Inflammatory macrophage treated with lipopolysaccharide for 1 hour (primary cell): ENCODE measurements around the gene CMTM7.

Experiments used
- DNase-seq, 2 donors: peaks; one replicate each; pipeline ENCODE4 v3.0.0-alpha.2; 2020 to 2022

The CMTM7 gene

GRCh38 chr3:32414522-32415202 is 23.0 kb downstream of the CMTM7 start:
- DNase-seq = peak; percentile 43 to 58

DNA sequence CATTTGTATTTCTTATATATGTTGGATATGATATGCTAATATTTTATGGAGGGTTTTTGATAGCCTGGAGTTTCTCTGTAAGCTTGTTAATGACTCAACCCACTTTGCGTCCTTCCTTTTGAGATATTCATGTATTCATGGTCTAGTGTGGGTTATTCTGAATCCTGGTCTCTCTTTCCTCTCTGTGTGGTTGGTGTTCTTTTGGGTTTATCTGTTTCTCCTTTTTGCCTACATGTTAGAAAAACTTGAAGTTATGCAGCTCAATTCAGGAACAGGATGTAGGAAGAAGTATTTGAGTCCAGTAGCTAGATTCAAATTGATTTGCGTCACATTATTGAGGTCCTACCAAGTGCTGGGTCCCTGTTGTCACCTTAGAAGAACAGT is 28.1 kb downstream of the CMTM7 start:
- DNase-seq = peak in 1 of 2 donors; percentile 51

DNA sequence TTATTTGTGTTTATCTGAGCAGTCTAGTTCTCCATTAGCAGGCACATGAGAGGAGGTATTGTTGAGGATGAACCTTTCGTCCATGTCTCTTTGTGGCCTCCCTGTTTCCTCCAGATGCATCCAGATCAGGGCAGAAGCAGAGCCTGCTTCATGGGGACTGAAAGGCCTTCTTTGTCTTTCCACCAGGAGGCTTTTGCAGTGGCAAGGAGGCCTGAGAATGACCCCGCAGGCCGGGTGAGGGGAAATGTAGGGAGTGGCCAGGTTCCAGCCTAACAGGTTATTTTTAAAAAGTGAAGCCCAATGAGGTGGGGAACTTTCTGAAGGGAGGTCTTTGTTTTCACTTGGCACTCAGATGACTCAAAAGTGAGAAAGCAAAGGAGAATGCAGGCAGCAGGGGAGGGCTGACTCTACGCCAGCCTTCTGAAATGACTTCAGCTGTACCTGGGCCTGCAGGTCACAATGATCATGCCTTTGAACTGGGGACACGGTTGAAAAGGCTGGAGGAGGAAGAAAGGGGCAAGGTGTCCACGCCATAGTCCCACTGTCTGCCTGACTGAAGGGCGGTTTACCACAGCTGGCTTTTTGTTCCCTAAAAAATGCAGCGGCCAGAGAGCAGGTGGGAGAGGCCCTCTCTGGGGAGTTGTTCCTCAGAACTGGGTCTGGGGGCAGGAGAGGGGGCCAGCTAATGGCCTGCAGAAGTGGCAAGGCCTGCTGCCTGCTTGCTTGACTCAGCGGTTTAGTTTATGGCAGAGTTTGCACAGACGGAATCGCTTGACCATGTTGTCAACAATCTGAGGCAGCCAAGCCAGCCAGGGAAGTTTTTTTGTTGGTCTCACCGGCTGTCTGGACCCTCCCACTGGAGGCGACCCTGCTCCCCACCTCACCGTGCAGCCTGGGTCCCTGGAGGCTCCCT is 28.7 kb downstream of the CMTM7 start:
- no peak for DNase-seq

GRCh38 chr3:32421185-32421584 is 29.5 kb downstream of the CMTM7 start:
- DNase-seq = no peak

GRCh38 chr3:32421991-32422859 is 30.6 kb downstream of the CMTM7 start:
- peak; percentile 65 to 66 for DNase-seq

GRCh38 chr3:32422943-32423342 is 31.3 kb downstream of the CMTM7 start:
- DNase-seq = no peak

GRCh38 chr3:32423534-32423933 is 31.9 kb downstream of the CMTM7 start:
- DNase-seq = no peak

GRCh38 chr3:32423956-32424557 is 32.4 kb downstream of the CMTM7 start:
- DNase-seq = no peak

GRCh38 chr3:32424581-32425250 is 33.1 kb downstream of the CMTM7 start:
- no peak for DNase-seq

- DNase-seq = no peak
Measured at GRCh38 chr3:32428092-32429068, 36.7 kb downstream of the CMTM7 start.

DNA sequence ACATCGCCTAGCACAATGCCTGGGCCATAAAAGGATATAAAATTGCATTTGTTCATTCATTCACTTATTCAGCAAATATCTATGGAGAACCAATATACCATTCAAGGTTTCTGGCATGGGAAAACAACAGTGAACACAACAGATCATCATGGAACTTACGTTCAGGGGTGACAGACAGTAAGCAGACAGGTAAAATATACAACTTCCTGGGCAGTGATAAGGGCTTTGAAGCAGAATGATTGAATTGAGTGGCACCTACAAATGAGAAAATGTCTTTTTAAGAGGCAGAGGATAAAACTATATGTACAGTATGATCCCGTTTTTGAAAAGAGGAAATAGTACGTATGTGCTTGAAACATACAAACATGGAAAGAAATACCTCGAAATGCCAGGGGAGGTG is 39.2 kb downstream of the CMTM7 start:
- no peak for DNase-seq

DNA sequence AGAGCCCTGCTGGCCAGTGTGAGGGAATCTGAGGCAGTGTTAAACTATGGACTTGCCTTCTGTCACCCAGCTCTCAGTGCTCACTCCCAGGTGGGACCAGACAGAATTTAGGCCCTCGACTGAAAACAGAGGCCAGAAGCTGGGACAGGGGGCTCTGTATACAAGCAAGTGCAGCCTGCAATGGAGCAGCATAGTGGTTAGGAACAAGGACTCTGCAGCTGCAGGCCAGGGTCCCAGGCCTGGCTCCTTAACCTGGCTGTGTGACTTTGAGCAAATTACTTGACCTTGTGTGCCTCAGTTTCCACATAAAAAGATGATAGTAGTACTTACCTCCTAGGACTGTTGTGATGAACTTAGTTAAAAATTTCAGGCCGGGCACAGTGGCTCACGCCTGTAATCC is 39.8 kb downstream of the CMTM7 start:
- DNase-seq = no peak

- no peak for DNase-seq
Measured at GRCh38 chr3:32432045-32432710, 40.5 kb downstream of the CMTM7 start.

DNA sequence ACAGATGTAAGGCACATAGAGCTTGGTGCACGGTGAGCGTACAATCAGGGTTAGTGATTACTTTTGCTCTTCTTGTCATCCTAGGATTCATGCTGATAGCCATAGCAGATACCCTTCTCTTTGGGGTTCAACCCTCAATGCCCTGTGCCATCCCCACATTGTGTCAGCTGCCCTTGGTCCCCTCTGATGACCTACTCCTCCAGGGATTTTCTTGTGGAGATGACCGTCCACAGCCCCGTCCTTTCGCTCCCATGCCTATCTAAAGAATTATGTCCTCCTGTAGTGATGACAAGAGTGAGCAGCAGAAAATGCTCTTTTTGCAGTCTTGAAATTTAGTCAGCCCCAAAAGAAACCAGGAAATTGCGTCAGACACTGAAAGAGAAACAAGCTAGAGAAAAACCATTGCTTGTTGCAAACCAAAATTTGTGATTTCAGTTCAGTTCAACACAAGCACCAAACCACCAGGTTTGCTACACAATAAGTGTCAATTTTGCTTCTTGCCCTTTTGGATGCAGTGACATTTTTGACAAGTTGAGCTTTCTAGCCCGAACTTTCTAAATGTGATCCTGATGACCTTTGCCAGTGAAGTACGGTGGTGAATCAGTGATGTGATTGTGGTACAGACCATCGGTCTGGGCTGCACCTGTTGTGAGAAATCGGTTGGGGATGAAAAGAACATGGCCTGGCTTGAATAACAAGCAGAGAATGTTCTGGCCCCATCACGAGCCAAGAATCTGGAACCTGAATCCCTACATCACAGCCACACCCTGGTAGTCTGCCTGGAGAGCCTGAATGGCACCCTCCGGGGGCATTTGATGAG is 41.3 kb downstream of the CMTM7 start:
- peak; percentile 61 to 67 for DNase-seq

GRCh38 chr3:32434206-32434605 is 42.6 kb downstream of the CMTM7 start:
- DNase-seq = no peak

DNA sequence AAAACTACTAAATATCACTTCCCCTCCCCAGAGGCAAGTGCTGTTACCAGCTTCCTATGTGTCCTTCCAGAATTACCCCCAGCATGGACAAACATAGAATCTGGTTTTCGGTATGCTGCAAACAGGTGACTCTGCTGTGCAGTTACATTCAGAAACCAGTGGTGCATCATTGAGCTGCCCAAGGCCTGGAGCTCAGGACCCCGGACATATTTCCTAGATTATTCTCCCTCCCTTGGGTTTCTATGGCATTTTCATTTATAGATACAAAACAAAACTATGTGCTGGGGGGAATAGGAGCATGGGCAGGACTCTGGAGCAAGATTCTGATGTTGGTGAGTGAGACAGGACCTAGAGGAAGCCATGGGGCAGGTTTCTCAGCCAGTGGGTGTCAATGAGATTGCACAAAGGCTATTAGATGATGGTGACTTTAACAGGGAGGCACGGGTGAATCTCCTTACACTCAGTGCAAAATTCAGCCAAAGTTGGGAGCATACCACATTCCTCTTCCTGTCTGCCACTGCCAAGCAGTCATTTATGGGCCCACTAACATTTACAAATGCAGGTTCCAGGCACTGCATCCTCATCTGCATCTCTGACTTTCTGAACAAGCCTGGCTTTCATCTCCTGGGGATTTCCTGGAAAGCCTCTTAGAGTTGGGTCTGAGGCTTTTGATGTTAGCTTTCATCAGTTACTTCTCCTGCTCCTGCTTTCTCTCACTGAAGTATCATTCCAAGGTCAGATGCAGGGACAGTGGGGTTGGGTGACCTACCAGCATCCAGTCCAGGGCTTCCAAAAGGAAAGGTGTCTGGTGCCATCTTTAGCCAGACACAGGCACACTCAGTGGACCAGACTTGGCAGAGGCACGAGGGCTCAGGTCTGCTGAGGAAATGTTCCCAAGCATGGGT is 44.5 kb downstream of the CMTM7 start:
- DNase-seq = no peak

- DNase-seq = no peak
Measured at GRCh38 chr3:32436816-32437189, 45.1 kb downstream of the CMTM7 start.

DNA sequence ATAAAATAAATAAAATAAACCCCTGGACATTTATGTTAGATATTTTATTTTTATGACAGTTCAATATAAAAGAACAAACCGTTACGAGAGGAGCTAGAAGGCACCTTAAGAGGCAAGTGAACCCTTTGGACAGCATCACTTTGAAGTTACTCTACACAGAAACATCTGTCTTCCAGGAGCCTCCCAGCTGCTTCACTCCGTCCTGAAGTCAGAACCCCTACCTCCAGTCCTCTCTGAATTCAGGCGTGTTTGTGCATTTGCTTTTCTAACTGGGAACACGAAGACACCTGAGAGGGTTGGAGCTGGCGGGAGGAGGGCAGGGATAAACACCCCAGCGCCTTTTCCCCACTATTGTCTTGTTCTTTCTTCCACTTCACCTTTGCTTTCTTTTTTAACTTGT is 46.2 kb downstream of the CMTM7 start:
- DNase-seq = no peak
